GM23248 (cell line): ENCODE measurements around the gene GTF3C5. TPM values are rescaled to one million over a fixed set of nuclear protein-coding genes. Genes with fewer than 3 reads are reported as not detected.

Source experiments
- DNase-seq: peaks from one replicate; pipeline ENCODE4 v3.0.0-alpha.2; 2015
- H2AFZ ChIP-seq: fragments of 200-600 bp; sonication (generic); 2 replicates; pipeline ENCODE4 v1.6.1; 2016; ENCODE audit warnings: antibody characterized with exemption
- H3F3A ChIP-seq: fragments of 200-600 bp; sonication (generic); 2 replicates; pipeline ENCODE4 v1.6.1; 2016; ENCODE audit warnings: mild to moderate bottlenecking, antibody characterized with exemption, mixed run types; ENCODE audit not compliant: insufficient read depth
- H3K27ac ChIP-seq: fragments of 200-600 bp; sonication (generic); 2 replicates; pipeline ENCODE4 v1.5.1; 2016; ENCODE audit warnings: mild to moderate bottlenecking
- H3K27me3 ChIP-seq: fragments of 200-600 bp; sonication (generic); replicated peaks from 2 replicates; pipeline ENCODE4 v1.6.1; 2016; ENCODE audit warnings: mild to moderate bottlenecking; ENCODE audit not compliant: insufficient read depth
- H3K36me3 ChIP-seq: fragments of 200-600 bp; sonication (generic); 2 replicates; pipeline ENCODE4 v1.6.1; 2016; ENCODE audit warnings: low read depth, mild to moderate bottlenecking
- H3K4me1 ChIP-seq: fragments of 200-600 bp; sonication (generic); 2 replicates; pipeline ENCODE4 v1.6.1; 2016; ENCODE audit warnings: mild to moderate bottlenecking; ENCODE audit not compliant: insufficient read depth
- H3K4me2 ChIP-seq: fragments of 200-600 bp; sonication (generic); one replicate; pipeline ENCODE4 v1.6.1; 2016; ENCODE audit warnings: mild to moderate bottlenecking; ENCODE audit not compliant: unreplicated experiment
- H3K4me3 ChIP-seq: fragments of 200-600 bp; sonication (generic); 2 replicates; pipeline ENCODE4 v1.5.1; 2016; ENCODE audit warnings: mild to moderate bottlenecking
- H3K79me2 ChIP-seq: fragments of 200-600 bp; sonication (generic); 2 replicates; pipeline ENCODE4 v1.6.1; 2016; ENCODE audit warnings: mild to moderate bottlenecking; ENCODE audit not compliant: insufficient read depth
- H3K9ac ChIP-seq: fragments of 200-600 bp; sonication (generic); 2 replicates; pipeline ENCODE4 v1.6.1; 2016; ENCODE audit warnings: mild to moderate bottlenecking
- H3K9me2 ChIP-seq: fragments of 200-600 bp; sonication (generic); 2 replicates; pipeline ENCODE4 v1.6.1; 2016; ENCODE audit warnings: mixed run types, mild to moderate bottlenecking, moderate library complexity; ENCODE audit not compliant: insufficient read depth
- H3K9me3 ChIP-seq: fragments of 200-600 bp; sonication (generic); one replicate; pipeline ENCODE4 v1.6.1; 2017; ENCODE audit warnings: low read depth
- H4K20me1 ChIP-seq: fragments of 200-600 bp; sonication (generic); 2 replicates; pipeline ENCODE4 v1.6.0; 2016; ENCODE audit not compliant: insufficient read depth
- EZH2 ChIP-seq: fragments of 200-600 bp; sonication (generic); IDR thresholded peaks from 2 replicates; pipeline ENCODE4 v1.6.1; 2018; ENCODE audit warnings: antibody characterized with exemption, mild to moderate bottlenecking; ENCODE audit not compliant: insufficient read depth, poor library complexity, severe bottlenecking
- EZH2phosphoT487 ChIP-seq: fragments of 200-600 bp; sonication (generic); IDR thresholded peaks from 2 replicates; pipeline ENCODE4 v1.6.1; 2018; ENCODE audit warnings: antibody characterized with exemption, moderate library complexity, mild to moderate bottlenecking, low read depth; ENCODE audit not compliant: insufficient read depth
- WGBS, 2 experiments: methylation state at CpG; one replicate each; pipeline ENCODE4 v1.1.6; 2015 to 2017; ENCODE audit warnings: low lambda C conversion rate in 2 of 2, low coverage in 1 of 2; ENCODE audit errors: missing lambda C conversion rate in 2 of 2; 5-methylcytosine and 5-hydroxymethylcytosine counted together
- in situ Hi-C: fragments of 300-500 bp; cut with MboI; formaldehyde crosslinking; loops from 2 replicates; pipeline ENCODE4 v1.15.0; 2020
- polyA plus RNA-seq: library from polyadenylated mRNA; unstranded; fragments of >200 nt; fragmentation: Nextera tagmentation; extraction: Ambion mirVana; gene quantifications from 2 replicates; pipeline ENCODE4 v1.2.1, GENCODE V29; 2016
- total RNA-seq: library from RNA; depleted of rRNA; stranded (reverse); fragments of >200 nt; shearing (Covaris generic); gene quantifications from 2 replicates; pipeline ENCODE4 v1.2.3, GENCODE V29; 2014

The GTF3C5 gene
- total and polyA plus RNA-seq, 2 experiments from 2014 or later = 33.5 to 40.1 TPM

DNA sequence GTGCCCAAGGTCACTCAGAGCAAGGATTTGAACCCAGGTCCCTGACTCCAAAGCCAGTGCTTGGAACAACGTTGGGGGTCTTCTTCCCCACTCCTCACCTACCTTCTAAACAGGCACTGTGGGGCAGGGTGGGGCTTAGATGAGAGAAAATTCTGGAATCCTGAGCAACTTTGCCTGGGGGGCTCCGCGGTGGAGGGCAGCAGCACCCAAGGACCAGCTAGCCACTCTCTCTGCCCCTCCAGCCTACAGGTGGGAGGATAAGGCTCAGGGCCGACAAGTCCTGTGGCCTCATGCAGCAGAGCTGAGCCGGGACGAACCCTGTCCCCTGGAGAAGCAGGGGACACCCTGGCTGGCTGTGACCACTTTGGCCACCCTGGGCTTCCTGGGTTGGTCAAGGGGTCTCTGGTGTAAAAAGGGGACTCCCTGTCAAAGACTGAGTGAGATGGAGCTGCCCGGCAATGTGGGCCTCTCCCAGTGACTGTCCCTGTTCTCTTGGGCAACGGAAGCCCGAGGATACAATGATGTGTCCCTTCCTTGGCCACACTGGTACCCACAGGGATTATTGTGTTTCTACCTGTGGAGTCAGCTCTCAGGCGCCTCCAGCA is 57.5 kb downstream of the GTF3C5 start:
- Histone ChIP-seq H3K9ac (no peak overlapping the region), H3K9me2 (no peaks in the 10 kb centered on the region), H3K4me3 (no peak overlapping the region), H3K4me2 (no peak overlapping the region), H3K36me3 (no peaks in the 10 kb centered on the region), H3K9me3 (no peaks in the 10 kb centered on the region), H3F3A (0 out of 2 replicates have a peak, but pooled peaks cover 5% of the 10 kb centered on the region), H2AFZ (no peak overlapping the region), H3K27me3 (no peaks in the 10 kb centered on the region), H3K27ac (no peak overlapping the region), H4K20me1 (no peaks in the 10 kb centered on the region), H3K4me1 (no peaks in the 10 kb centered on the region), H3K79me2 (no peaks in the 10 kb centered on the region)
- no peak for DNase-seq
- in situ Hi-C loops = no loop called here
- TF ChIP-seq EZH2 (no peak), EZH2phosphoT487 (no peak)
- WGBS, 2 experiments = 68 to 75% methylated on average over 10 of the region's 10 CpGs

DNA sequence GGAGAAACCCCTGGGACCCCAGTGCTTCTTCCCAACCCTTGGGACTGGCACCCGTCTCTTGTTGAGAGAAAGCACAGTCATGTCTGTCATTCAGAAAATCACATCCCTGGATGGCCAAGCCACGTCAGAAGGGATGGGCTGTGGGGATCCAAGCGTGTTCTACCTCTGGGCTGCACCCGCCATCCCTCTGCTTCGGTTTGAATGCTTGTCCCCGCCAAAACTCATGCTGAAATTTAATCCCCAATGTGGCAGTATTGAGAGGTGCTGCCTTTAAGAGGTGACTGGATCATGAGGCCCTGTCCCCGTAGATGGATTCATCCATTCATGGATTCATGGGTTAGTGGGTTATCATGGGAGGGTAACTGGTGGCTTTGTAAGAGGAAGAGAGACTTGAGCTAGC is 58.0 kb downstream of the GTF3C5 start:
- no peak overlapping the region for H3K27ac ChIP-seq
- no peaks in the 10 kb centered on the region for H3K79me2 ChIP-seq
- no peak for DNase-seq
- 0 out of 2 replicates have a peak, but pooled peaks cover 5% of the 10 kb centered on the region for H3F3A ChIP-seq
- 65 to 75% methylated on average over 7 of the region's 7 CpGs for WGBS, 2 experiments
- H3K4me2 ChIP-seq = no peak overlapping the region
- TF ChIP-seq EZH2phosphoT487 (no peak), EZH2 (no peak)
- in situ Hi-C loops = no loop called here
- H2AFZ ChIP-seq = no peak overlapping the region
- H3K9me3 ChIP-seq = no peaks in the 10 kb centered on the region
- no peaks in the 10 kb centered on the region for H3K9me2 ChIP-seq
- no peaks in the 10 kb centered on the region for H3K4me1 ChIP-seq
- H3K4me3 ChIP-seq = no peak overlapping the region
- no peaks in the 10 kb centered on the region for H3K36me3 ChIP-seq
- H4K20me1 ChIP-seq = no peaks in the 10 kb centered on the region
- H3K9ac ChIP-seq = no peak overlapping the region
- no peaks in the 10 kb centered on the region for H3K27me3 ChIP-seq

DNA sequence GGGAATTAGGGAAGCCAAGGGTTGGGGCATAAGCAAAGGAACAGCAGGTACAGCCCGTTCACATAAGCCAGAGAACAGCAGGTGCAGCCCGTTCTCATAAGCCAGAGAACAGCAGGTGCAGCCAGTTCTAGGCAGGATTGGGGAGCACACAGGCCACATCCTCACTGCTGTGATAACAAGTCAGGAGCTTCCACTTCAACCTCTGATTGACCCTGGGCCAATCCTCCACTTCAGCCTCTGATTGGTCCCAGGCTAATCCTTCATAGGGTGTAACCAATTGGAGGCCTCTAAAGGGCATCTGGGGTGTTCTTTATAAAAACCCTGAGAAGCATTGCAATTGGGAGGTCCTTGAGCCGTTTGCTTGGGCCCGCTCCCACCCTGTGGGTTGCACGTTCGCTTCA is 58.5 kb downstream of the GTF3C5 start:
- no peaks in the 10 kb centered on the region for H4K20me1 ChIP-seq
- no peaks in the 10 kb centered on the region for H3K9me2 ChIP-seq
- no peak overlapping the region for H2AFZ ChIP-seq
- no peaks in the 10 kb centered on the region for H3K36me3 ChIP-seq
- DNase-seq = no peak
- H3F3A ChIP-seq = 0 out of 2 replicates have a peak, but pooled peaks cover 5% of the 10 kb centered on the region
- H3K4me1 ChIP-seq = no peaks in the 10 kb centered on the region
- H3K27ac ChIP-seq = no peak overlapping the region
- WGBS, 2 experiments = 78 to 79% methylated on average over 6 of the region's 6 CpGs
- TF ChIP-seq EZH2 (no peak), EZH2phosphoT487 (no peak)
- H3K9me3 ChIP-seq = no peaks in the 10 kb centered on the region
- no peaks in the 10 kb centered on the region for H3K79me2 ChIP-seq
- no peak overlapping the region for H3K4me3 ChIP-seq
- H3K27me3 ChIP-seq = no peaks in the 10 kb centered on the region
- no peak overlapping the region for H3K4me2 ChIP-seq
- in situ Hi-C loops = no loop called here
- H3K9ac ChIP-seq = no peak overlapping the region

DNA sequence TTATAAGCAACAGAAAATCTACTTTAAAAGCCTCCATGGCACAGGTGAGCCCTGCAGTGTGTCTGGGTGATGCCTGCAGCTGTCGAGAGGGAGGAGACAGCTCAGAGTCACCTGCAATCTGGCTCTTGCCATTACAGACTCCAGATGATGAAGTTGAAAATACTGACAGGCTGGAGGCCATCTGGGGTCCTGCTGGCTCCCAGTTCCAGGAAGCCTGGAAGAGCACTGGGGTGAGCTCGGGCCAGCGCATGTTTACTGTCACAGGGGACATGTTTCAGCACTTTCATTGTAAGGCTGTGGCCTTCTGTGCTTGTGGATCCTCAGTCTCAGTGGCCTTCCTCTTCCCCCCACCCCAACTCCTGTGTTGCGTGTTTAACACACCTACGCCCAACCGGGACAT is 59.4 kb downstream of the GTF3C5 start:
- WGBS, 2 experiments = 45 to 52% methylated on average over 5 of the region's 6 CpGs

More for the DNA sequence above, 59.4 kb downstream of the GTF3C5 start:
- DNase-seq = no peak
- Histone ChIP-seq H3K36me3 (no peaks in the 10 kb centered on the region), H3K27ac (no peak overlapping the region), H3K4me2 (no peak overlapping the region), H3K79me2 (no peaks in the 10 kb centered on the region), H3F3A (0 out of 2 replicates have a peak, but pooled peaks cover 5% of the 10 kb centered on the region), H2AFZ (no peak overlapping the region), H4K20me1 (no peaks in the 10 kb centered on the region), H3K9me2 (no peaks in the 10 kb centered on the region), H3K9me3 (no peaks in the 10 kb centered on the region), H3K4me1 (no peaks in the 10 kb centered on the region), H3K9ac (no peak overlapping the region), H3K4me3 (no peak overlapping the region), H3K27me3 (no peaks in the 10 kb centered on the region)
- no peak for TF ChIP-seq EZH2phosphoT487
- no peak for TF ChIP-seq EZH2
- in situ Hi-C loops = no loop called here
